Mesenchymal stem cell (in vitro differentiated cells and primary cell): ENCODE data around the gene NSMCE1.

Experiments
- DNase-seq: peaks from one replicate; pipeline ENCODE4 v3.0.0-alpha.2; 2013
- H2AFZ ChIP-seq: one replicate; pipeline ENCODE4 v1.6.1; 2013; ENCODE audit warnings: low read depth, mild to moderate bottlenecking, control low read depth, inconsistent platforms, low read length, moderate library complexity
- H2AK5ac ChIP-seq: 2 replicates; pipeline ENCODE4 v1.6.1; 2013; ENCODE audit warnings: low read length, moderate library complexity, mild to moderate bottlenecking, inconsistent platforms; ENCODE audit not compliant: severe bottlenecking
- H2BK120ac ChIP-seq: one replicate; pipeline ENCODE4 v1.6.1; 2013; ENCODE audit warnings: low read depth, mild to moderate bottlenecking, inconsistent platforms, low read length, moderate library complexity
- H2BK12ac ChIP-seq, 2 experiments: one replicate each; pipeline ENCODE4 v1.6.1; 2013; ENCODE audit warnings: inconsistent platforms in 2 of 2, low read length in 2 of 2, mild to moderate bottlenecking in 2 of 2, moderate library complexity in 2 of 2, control low read depth in 1 of 2
- H2BK15ac ChIP-seq: one replicate; pipeline ENCODE4 v1.6.1; 2013; ENCODE audit warnings: mild to moderate bottlenecking, low read depth, inconsistent platforms; ENCODE audit not compliant: poor library complexity, severe bottlenecking
- H2BK5ac ChIP-seq: 2 replicates; pipeline ENCODE4 v1.6.1; 2013; ENCODE audit warnings: low read depth, mild to moderate bottlenecking, low read length, control low read depth, inconsistent platforms; ENCODE audit not compliant: poor library complexity, severe bottlenecking
- H3K14ac ChIP-seq, 2 experiments: one replicate each; pipeline ENCODE4 v1.6.1; 2013; ENCODE audit warnings: inconsistent platforms in 2 of 2, low read length in 2 of 2, control low read depth in 1 of 2, mild to moderate bottlenecking in 1 of 2, moderate library complexity in 1 of 2
- H3K18ac ChIP-seq, 2 experiments: one replicate each; pipeline ENCODE4 v1.6.1; 2013; ENCODE audit warnings: inconsistent platforms in 2 of 2, low read length in 2 of 2, control low read depth in 1 of 2, low read depth in 1 of 2, mild to moderate bottlenecking in 1 of 2
- H3K23ac ChIP-seq, 2 experiments: one replicate each; pipeline ENCODE4 v1.6.1; 2013; ENCODE audit warnings: inconsistent platforms in 2 of 2, low read length in 2 of 2, mild to moderate bottlenecking in 2 of 2, moderate library complexity in 2 of 2, control low read depth in 1 of 2
- H3K27ac ChIP-seq: 2 replicates; pipeline ENCODE4 v1.5.1; 2013; ENCODE audit warnings: mild to moderate bottlenecking, moderate library complexity, low read length, control low read depth, inconsistent platforms; ENCODE audit not compliant: poor library complexity, severe bottlenecking
- H3K27me3 ChIP-seq, 2 experiments: 2 replicates each; pipeline versions ENCODE4 v1.6.1 to v1.7.0; 2013; ENCODE audit warnings: low read length in 2 of 2, mild to moderate bottlenecking in 2 of 2, moderate library complexity in 2 of 2, control low read depth in 1 of 2, inconsistent platforms in 1 of 2; ENCODE audit not compliant: control insufficient read depth in 1 of 2, insufficient read depth in 1 of 2
- H3K36me3 ChIP-seq, 2 experiments: 2 replicates each; pipeline versions ENCODE4 v1.6.1 to v1.7.0; 2013; ENCODE audit warnings: low read length in 2 of 2, control low read depth in 1 of 2, inconsistent platforms in 1 of 2, low read depth in 1 of 2, mild to moderate bottlenecking in 1 of 2; ENCODE audit not compliant: insufficient read depth in 2 of 2, control insufficient read depth in 1 of 2
- H3K4ac ChIP-seq, 2 experiments: one replicate each; pipeline ENCODE4 v1.6.1; 2013; ENCODE audit warnings: inconsistent platforms in 2 of 2, low read length in 2 of 2, mild to moderate bottlenecking in 2 of 2, moderate library complexity in 2 of 2, control low read depth in 1 of 2, low read depth in 1 of 2
- H3K4me1 ChIP-seq: 2 replicates; pipeline ENCODE4 v1.6.1; 2013; ENCODE audit warnings: low read depth, low read length, control low read depth; ENCODE audit not compliant: control insufficient read depth, insufficient read depth
- H3K4me2 ChIP-seq: 2 replicates; pipeline ENCODE4 v1.6.1; 2013; ENCODE audit warnings: low read length, mild to moderate bottlenecking, inconsistent platforms; ENCODE audit not compliant: poor library complexity, severe bottlenecking
- H3K4me3 ChIP-seq, 2 experiments: 2 replicates each; pipeline versions ENCODE4 v1.5.1 to v1.7.0; 2013; ENCODE audit warnings: low read length in 2 of 2, mild to moderate bottlenecking in 2 of 2, control low read depth in 1 of 2, low read depth in 1 of 2; ENCODE audit not compliant: insufficient read depth in 1 of 2
- H3K79me1 ChIP-seq: replicated peaks from 2 replicates; pipeline ENCODE4 v1.6.1; 2013; ENCODE audit warnings: mild to moderate bottlenecking, control low read depth, low read length, inconsistent platforms; ENCODE audit not compliant: poor library complexity, severe bottlenecking
- H3K9ac ChIP-seq: 2 replicates; pipeline ENCODE4 v1.7.0; 2013; ENCODE audit warnings: mild to moderate bottlenecking, low read length, moderate library complexity
- H3K9me3 ChIP-seq: 2 replicates; pipeline ENCODE4 v1.7.0; 2013; ENCODE audit warnings: mild to moderate bottlenecking, low read length; ENCODE audit not compliant: control insufficient read depth
- H4K8ac ChIP-seq: one replicate; pipeline ENCODE4 v1.6.1; 2013; ENCODE audit warnings: inconsistent platforms, mild to moderate bottlenecking, low read length, moderate library complexity
- H4K91ac ChIP-seq: one replicate; pipeline ENCODE4 v1.6.1; 2013; ENCODE audit warnings: mild to moderate bottlenecking, low read length, inconsistent platforms
- WGBS: methylation state at CpG from one replicate; pipeline ENCODE4 v1.1.7; 2013; ENCODE audit warnings: mixed read lengths; 5-methylcytosine and 5-hydroxymethylcytosine counted together

The NSMCE1 gene

GRCh38 chr16:27190316-27190871, 78.2 kb downstream of the NSMCE1 start:
- no peak overlapping the region for H3K27ac ChIP-seq
- no peak overlapping the region for H2BK120ac ChIP-seq
- no peak overlapping the region for H2BK12ac ChIP-seq
- H3K9me3 ChIP-seq, result no peaks in the 10 kb centered on the region
- no peak overlapping the region for H3K4me2 ChIP-seq
- H3K4me1 ChIP-seq, result peaks cover 2% of the 10 kb centered on the region
- H2AK5ac ChIP-seq, result no peak overlapping the region
- 95% methylated on average over 12 of the region's 12 CpGs for WGBS
- no peak overlapping the region for H4K8ac ChIP-seq
- H3K27me3 ChIP-seq, result peaks cover 10 to 19% of the 10 kb centered on the region in 2 experiments
- H2BK15ac ChIP-seq, result no peak overlapping the region
- no peak overlapping the region for H3K4ac ChIP-seq
- no peaks in the 10 kb centered on the region for H3K36me3 ChIP-seq
- no peak for DNase-seq
- H3K18ac ChIP-seq, result no peak overlapping the region
- H3K23ac ChIP-seq, result no peak overlapping the region
- no peak overlapping the region for H2BK5ac ChIP-seq
- H4K91ac ChIP-seq, result no peak overlapping the region
- H3K4me3 ChIP-seq, result no peak overlapping the region
- no peak overlapping the region for H3K14ac ChIP-seq
- H2AFZ ChIP-seq, result no peak overlapping the region
- no peak overlapping the region for H3K9ac ChIP-seq
- no peaks in the 10 kb centered on the region for H3K79me1 ChIP-seq

GRCh38 chr16:27189335-27189972, 79.1 kb downstream of the NSMCE1 start:
- Histone ChIP-seq H2BK120ac (no peak overlapping the region), H2BK15ac (no peak overlapping the region), H2AFZ (no peak overlapping the region), H3K9me3 (no peaks in the 10 kb centered on the region), H3K27me3 (peaks cover 10 to 19% of the 10 kb centered on the region in 2 experiments), H2BK12ac (no peak overlapping the region), H2BK5ac (no peak overlapping the region), H2AK5ac (no peak overlapping the region), H3K4ac (no peak overlapping the region), H3K14ac (peak overlapping the region in 1 of 2 experiments; percentile 28), H4K91ac (no peak overlapping the region), H4K8ac (no peak overlapping the region), H3K9ac (no peak overlapping the region), H3K36me3 (no peaks in the 10 kb centered on the region), H3K18ac (no peak overlapping the region), H3K4me1 (peaks cover 2% of the 10 kb centered on the region), H3K23ac (no peak overlapping the region), H3K79me1 (no peaks in the 10 kb centered on the region), H3K4me2 (no peak overlapping the region), H3K27ac (no peak overlapping the region), H3K4me3 (no peak overlapping the region)
- DNase-seq, result no peak
- WGBS, result 61% methylated on average over 12 of the region's 13 CpGs

GRCh38 chr16:27188633-27189032, 79.9 kb downstream of the NSMCE1 start:
- no peak overlapping the region for H2AK5ac ChIP-seq
- H2BK12ac ChIP-seq, result no peak overlapping the region
- no peaks in the 10 kb centered on the region for H3K36me3 ChIP-seq
- no peak overlapping the region for H3K14ac ChIP-seq
- no peaks in the 10 kb centered on the region for H3K9me3 ChIP-seq
- H3K79me1 ChIP-seq, result no peaks in the 10 kb centered on the region
- H3K9ac ChIP-seq, result no peak overlapping the region
- H2BK5ac ChIP-seq, result no peak overlapping the region
- no peak overlapping the region for H2BK120ac ChIP-seq
- no peak overlapping the region for H2BK15ac ChIP-seq
- no peak overlapping the region for H3K4me3 ChIP-seq
- DNase-seq, result no peak
- H2AFZ ChIP-seq, result no peak overlapping the region
- no peak overlapping the region for H3K18ac ChIP-seq
- H3K27ac ChIP-seq, result no peak overlapping the region
- H3K4me1 ChIP-seq, result peaks cover 2% of the 10 kb centered on the region
- no peak overlapping the region for H4K8ac ChIP-seq
- no peak overlapping the region for H3K4ac ChIP-seq
- H3K23ac ChIP-seq, result no peak overlapping the region
- no peak overlapping the region for H3K4me2 ChIP-seq
- H4K91ac ChIP-seq, result no peak overlapping the region
- WGBS, result no CpG with 5 or more reads among the region's 2 CpGs
- peaks cover 10 to 19% of the 10 kb centered on the region in 2 experiments for H3K27me3 ChIP-seq

GRCh38 chr16:27185776-27186130, 82.8 kb downstream of the NSMCE1 start:
- no peaks in the 10 kb centered on the region for H3K36me3 ChIP-seq
- H3K79me1 ChIP-seq, result no peaks in the 10 kb centered on the region
- H3K27ac ChIP-seq, result no peak overlapping the region
- H3K18ac ChIP-seq, result no peak overlapping the region
- WGBS, result no CpG with 5 or more reads among the region's 1 CpG
- H3K23ac ChIP-seq, result no peak overlapping the region
- H3K27me3 ChIP-seq, result peaks cover 19 to 20% of the 10 kb centered on the region in 2 experiments
- H3K9me3 ChIP-seq, result no peaks in the 10 kb centered on the region
- H3K4me2 ChIP-seq, result no peak overlapping the region
- no peak for DNase-seq
- no peak overlapping the region for H3K9ac ChIP-seq
- H2AFZ ChIP-seq, result no peak overlapping the region
- no peak overlapping the region for H2BK120ac ChIP-seq
- no peak overlapping the region for H2BK12ac ChIP-seq
- no peak overlapping the region for H3K4me3 ChIP-seq
- H2BK15ac ChIP-seq, result no peak overlapping the region
- no peak overlapping the region for H3K4ac ChIP-seq
- no peak overlapping the region for H4K8ac ChIP-seq
- H2AK5ac ChIP-seq, result no peak overlapping the region
- H3K4me1 ChIP-seq, result peaks cover 2% of the 10 kb centered on the region
- no peak overlapping the region for H2BK5ac ChIP-seq
- no peak overlapping the region for H3K14ac ChIP-seq
- no peak overlapping the region for H4K91ac ChIP-seq
